GM18861 (cell line): ENCODE data around the gene ANKFN1.

Experiments used
- ATAC-seq: cut with Tn5 transposase; IDR thresholded peaks from one replicate; pipeline ENCODE4 v1.9.1; 2021; ENCODE audit not compliant: unreplicated experiment

The ANKFN1 gene

DNA sequence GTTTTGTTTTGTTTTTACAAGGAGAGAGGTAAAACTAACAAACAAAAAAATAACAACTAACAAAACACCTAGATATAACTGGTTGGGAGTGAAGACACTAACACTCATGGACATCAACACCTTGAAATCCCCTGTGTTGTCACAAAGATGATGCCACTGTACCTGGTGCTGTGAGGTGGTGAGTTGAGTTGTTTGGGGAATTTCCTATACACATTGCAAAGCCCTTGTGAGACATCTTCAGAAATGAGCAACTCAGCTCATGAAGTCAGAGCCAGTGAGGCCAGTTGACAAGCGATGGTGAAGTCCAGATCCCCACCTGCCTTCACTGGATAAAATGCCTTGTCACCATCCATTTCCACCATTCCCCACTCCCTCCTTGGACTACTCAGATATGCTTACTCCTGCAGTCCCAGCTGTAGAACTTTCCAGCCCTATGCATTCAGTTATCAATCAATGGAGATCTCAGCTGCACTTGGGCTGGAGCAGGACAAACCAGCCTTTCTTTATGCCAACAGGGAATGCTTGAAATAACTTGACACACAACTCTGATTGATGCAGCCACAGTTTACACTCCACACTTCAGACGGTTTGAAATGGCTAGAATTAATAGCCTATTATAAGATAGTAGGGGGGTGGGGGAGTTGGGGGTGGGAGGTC, 22.2 kb downstream of the ANKFN1 start:
- ATAC-seq: no peak

DNA sequence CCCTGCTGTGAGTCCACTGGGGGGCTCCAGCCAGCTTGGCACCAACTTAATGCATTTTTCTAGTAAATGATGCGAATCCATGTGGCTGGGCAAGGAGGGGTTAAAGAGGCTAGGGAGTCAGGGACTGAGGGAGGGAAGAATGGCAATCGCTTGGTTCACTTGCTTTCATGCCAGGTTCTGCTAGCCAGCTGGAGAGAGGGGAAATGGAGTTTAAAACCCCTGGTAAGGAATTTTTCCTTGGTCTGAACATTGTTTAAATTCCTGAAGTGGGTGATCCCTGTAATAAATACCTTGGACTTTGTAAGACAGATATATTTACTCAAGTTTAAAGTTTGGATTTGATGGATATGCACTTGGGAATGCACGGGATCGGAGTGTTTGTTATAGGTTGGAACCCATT, 22.8 kb downstream of the ANKFN1 start:
- ATAC-seq: no peak

DNA sequence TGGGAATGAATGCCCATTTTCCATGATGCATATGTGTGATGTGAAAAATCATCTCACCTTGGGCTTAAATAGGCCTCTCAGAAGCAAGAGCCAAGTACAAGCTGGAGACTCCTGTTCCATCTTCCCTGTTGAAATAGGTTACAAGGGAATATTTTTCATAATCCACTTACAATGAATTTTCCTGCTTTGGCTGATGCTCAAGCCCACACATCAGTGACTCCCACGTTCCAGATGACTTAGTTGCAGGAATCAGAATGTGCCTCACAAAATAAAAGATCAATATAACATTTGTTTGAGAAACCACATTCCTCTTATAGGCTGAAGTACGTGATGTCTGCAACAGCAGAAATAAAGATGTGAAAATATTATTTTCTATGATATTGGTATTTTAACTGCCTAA, 24.1 kb downstream of the ANKFN1 start:
- ATAC-seq: no peak

DNA sequence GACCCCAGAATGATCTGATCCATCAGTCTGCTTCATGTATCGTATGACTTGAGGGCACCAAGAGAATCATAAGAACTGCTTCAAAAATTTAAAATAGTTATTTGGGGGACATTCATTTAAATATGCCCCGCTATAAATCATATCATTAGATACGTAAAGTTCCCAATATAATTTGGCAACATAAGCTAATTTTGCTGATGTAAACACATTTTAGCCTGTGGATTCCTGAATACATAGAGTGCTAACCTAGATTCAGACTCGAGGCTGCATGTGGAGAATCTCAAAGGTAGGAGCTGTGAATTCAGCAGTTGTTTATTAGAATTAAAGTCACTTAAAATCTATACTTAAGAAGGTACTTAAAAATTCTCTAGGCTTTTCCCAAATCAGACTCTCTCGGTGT, 24.9 kb downstream of the ANKFN1 start:
- ATAC-seq: no peak

DNA sequence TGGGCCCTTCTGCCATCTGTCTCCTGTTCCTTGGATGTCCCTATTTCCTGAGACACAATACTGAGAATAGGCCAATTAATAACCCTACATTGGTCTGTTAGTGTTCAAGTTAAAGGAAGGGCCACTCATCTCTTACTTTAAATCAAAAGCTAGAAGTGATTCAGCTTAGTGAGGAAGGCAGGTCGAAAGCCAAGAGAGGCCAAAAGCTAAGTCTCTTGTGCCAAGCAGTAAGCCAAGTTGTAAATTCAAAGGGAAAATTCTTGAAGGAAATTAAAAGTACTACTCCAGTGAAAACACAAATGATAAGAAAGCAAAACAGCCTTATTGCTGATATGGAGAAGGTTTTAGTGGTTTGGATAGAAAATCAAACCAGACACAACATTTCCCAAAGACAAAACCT, 28.8 kb downstream of the ANKFN1 start:
- ATAC-seq: no peak

DNA sequence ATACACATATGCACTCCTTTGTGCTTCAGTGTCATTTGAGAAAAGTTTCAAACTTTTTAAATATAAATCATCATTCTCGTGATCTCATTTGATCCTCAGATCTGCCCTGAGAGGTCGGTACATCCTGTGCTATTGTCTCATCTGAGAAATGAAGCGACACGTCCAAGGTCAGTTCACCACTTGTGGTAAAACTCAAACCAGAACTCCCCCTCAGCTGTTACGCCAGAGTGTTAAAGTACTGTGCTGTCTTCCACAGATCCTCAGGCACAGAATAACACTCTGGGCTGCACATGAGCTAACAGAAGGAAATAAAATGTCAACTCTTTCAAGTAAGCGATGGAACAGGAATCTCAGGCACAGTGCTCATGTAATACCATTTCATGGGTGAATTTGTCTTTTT, 31.4 kb downstream of the ANKFN1 start:
- ATAC-seq: no peak

DNA sequence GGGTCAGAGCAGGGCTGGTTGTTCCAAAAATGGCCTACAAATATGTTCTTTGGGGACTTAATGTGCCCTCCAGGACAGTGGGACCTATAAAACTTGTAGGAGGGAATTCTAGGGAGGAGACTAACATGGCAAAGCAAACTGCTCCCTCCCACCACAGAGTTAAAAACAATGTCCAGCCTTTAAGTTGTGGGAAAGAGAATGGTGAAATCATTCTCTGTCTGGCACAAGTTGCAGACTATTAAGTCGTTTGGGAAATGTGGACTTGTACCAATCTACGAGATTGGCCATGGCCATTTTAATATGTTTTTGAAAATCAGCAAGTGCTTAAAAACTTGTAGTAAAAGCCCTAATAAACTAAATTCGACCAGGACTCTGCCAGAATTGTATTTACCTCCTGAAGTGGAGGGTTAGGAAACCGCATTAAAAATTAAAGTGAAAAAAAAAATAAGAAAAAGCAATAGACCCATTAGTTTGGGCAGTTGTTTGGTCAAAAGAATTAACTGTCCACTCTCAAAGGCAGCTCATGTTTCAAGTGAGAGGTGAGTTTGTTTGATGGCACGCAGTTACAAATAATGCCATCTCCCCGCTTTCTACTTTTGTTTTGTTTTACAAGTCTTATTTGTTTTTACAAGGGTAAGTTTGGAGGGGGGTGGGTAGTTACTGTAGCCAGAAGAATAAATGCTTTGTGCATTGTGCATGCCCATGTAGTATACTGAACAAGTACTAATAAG, 32.4 kb downstream of the ANKFN1 start:
- ATAC-seq: no peak

DNA sequence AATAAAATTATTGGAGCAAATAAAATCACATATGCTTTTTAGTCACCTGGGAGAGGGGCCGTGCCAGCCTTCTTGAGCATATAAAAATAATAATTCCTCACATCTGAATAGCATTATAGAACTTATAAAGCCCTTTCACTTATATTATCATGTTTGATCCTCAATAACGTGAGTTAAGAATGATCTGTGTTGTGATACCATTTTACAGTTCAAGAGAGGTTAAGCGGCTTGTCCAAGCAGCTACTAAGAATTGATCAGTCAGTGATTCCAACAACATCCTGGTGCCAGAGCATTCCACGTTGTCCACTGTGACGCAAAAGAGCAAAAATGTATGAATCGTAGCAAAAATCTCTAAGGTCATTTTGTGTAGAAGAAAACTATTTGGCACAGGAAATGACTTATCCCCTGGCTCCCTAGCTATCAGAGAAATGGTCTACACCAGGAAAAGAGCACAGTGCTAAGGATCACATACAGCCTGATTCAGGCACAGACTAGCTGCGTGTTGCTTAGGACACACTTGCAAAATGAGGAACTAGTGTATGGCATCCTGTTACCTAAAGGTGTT, 33.0 kb downstream of the ANKFN1 start:
- ATAC-seq: no peak

DNA sequence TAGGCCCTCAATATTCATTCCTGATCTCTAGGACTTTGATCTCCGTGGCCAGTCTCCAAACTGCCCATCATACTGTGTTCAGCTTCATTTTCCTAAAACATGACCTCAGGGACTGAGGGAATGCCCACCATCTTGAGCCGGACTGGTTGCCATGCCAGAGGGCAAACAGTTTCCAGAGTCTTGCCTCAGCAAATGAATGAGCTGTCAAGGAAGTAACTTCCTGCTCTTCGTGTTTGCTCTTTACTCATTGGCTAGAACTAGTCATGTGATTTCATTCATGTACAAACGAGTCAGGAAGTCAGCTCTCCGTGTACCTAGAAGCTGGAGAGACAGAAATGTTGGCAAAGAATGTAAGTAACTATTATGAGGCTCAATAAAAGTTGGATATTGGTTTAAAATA, 50.2 kb downstream of the ANKFN1 start:
- no peak for ATAC-seq

DNA sequence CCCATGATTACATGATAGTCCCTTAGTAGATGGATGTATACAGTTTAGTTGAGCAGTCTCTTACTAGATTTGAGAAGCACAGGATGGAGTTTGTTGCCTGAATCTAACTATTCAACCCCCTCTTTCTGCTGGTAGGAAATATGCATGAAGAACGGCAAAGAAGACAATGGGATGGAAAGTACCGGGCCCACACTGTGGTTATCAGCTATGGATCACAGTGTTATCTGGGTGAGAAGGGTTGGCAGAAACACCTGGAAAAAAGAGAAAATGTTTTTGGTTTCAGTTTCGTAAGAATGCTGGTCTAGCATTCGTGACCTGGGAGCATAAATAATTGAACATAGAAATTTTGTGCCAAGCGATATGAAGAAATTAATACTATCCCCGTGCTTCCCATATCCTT, 53.1 kb downstream of the ANKFN1 start:
- no peak for ATAC-seq

DNA sequence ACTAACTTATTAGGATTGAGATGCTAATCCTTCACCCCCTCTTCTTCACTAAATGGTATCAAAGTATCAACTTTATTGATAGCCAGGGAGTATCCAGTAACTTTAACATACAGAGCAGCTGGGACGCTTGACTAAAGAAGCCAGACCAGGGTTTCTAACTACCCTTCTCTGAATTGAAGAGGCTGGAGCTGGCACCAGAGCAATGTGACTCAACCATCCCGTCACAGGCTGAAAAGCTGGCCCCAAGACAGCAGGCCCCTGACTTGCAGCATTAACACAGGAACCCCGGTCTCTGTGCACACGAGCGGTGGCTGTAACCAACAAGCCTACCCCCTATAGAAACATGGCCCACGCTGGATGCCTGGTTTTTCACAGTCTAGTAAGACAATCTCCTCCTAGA, 59.8 kb downstream of the ANKFN1 start:
- ATAC-seq: no peak

DNA sequence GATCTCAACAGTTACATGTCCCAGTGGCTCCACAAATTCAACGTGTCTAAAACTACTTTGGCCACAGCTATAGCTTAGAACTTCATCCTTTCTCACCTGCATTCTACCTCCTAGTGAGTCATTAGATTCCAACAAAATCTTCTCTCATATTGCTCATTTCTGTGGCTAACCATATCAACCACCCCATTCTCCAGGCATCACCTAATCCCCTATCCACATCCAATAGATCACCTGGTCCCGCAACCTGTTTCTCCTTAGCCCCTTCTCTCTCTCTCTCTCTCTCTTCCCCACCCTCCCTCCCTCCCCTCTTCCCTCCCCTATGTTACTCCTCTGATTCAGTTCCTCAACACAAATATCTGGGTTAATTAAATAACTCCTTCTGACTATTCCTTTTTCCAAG, 64.6 kb downstream of the ANKFN1 start:
- no peak for ATAC-seq

DNA sequence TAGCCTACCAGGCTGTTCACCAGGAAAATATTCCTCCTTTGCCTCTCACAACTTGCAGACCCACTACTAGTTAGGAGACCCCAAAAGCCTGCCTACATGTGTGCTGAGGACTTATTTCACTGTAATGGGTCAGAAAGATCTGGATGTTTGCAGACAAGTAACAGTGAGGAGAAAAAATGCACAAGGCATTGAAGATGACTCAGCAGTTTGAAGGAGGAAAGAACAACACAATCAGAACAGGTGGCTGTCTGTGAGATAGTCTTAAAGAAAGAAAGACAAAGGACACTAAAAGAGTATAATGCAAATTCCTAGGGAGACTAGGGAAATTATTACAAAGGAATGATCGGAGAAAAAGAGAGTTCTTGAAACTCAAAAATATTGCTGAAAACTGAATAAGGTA, 69.0 kb downstream of the ANKFN1 start:
- no peak for ATAC-seq

DNA sequence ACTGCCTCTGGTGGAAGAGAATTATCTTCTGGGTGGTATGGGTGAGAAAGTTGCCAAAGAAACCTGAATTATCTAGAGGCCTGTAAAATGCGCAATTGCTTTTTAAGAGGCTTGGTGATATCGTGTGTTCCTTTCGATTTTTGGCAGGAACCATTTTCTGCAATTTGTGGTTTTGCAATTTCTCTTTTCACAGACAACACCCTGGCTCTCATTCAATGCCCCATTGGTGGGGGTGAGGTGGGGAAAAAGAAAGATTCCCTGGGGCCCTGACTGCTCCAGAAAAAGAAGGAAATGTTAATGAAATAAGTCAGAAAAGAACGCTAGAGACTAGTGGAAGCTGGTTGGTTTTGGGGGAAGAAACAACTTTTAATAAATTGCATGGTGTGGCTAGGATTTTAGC, 77.4 kb downstream of the ANKFN1 start:
- ATAC-seq: no peak

DNA sequence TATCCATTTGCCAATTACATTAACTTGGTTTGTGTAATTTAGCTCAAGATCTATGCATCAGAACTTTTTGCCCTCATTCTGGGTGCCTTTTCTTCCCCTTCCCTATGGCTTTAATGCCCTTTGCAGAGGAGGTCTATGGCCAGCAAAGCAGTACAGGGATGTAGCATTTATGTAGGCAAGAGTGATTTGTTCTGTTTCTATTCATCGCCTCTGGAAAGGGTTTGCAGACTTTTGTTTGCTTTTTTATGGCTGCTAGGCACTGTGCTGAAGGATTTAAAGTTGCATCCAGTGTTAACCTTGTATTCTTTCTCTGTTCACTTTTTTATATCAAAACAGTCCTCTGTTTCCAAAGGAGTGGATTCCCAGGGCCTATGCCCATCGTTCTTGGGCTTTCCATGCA, 78.0 kb downstream of the ANKFN1 start:
- no peak for ATAC-seq

DNA sequence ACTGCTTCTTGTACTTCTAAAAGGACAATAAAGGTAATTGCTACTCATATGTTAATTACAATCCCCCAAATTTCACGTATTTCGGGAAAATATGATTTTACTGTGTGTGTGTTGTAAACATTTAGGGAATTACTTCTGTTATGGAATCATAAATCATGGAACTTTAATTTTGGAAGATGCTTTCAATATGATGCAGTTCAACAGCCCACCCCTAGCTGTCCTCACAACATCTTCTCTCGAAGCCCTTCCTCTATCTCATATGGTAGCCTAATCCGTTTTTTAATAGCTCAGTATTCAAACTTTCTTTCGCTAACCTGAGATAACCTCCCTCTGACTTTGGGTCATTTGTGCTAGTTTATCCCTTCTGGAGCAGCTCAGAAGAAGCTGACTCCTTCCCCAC, 78.4 kb downstream of the ANKFN1 start:
- no peak for ATAC-seq

DNA sequence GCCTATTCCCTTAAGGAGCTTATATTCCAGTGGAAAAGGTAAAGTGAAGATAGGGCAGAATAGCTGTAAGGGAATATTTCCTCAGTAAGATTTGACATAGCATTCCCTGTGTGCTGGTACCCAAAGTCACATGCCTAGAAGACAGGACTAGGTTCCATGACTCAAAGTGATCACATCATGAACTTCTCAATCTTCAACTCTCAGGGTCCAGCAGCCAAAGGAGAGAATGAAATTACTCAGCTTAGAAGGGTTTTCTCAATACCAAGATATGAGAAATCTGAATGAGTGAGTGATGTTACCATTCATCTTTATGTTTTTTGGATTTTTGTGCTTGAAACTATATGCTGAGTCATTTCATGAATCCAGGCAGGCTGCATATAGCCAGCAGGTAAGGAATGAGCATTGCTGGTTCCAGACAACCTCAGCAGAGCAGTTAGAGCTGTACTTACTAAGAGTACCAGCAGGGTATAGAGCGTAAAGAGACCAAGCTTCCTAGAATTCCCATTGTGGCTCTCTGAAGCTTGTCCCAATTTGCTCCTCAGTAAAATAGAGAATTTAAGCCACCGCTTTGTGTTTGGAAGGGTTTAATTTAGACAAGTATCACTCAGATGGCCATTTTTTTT, 91.1 kb downstream of the ANKFN1 start:
- ATAC-seq: no peak

DNA sequence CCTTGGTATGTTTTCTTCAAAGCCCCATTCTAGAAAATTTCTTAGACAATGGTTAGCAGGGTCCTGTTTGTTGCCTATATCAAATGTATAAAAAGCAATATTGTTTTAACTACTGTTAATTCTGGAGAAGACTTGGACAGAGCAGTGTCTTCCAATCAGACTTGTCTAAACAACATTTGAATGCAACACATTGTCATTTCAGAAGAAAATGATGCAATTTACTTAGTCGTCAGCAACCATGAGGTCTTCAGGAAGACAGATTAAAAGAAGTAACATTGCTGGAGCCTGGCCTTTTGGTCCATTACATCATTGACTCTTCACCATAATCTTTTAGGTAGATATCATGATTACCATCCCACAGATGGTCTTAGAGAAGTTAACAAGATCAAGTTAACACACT, 94.5 kb downstream of the ANKFN1 start:
- no peak for ATAC-seq

DNA sequence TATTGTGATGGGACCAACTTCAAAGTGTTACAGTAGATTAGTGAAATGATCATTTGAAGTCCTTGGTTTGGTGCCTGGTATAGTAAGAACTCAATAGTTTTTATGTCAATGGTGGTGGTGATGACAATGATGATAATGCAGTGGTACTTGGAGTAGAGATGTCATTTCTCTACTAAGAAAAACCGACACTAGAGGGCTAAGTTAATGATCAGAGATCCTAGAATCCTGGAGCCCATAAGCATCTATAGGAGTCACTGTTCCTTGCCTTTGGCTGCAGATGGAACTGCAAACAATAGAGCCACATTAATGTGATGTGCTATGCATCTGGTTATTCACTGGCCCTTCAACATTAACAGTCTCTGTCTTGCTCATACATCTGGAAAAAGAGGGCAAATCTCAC, 103.8 kb downstream of the ANKFN1 start:
- no peak for ATAC-seq

DNA sequence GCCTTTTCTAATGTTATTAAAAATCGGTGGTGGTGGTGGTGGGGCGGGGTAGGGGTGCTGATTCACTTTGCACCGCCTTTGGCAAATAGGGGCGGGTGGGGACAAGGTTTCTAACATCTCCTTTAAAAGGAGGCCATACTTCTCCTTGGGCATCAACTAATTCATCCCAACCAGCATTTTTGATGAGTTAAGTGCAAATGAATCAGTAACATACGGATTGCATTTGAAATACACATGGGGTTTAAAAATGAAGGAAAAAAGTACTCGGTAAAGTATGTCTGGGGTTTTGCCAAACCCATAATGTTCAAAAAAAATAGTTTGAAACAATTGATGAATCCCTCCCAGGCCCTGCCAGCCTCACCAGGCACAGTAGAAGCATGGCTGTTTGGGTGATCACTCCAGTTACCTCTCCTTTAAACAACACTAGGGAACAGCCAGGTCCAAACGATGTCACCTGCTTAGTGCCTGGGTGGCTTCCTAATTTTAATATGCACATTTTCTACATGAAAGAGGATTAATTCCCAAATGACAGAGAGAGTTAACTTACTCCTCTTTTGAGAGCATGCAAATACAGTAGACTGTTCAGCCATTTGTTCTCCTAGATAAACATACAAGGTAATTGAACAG, 107.2 kb downstream of the ANKFN1 start:
- ATAC-seq: no peak

DNA sequence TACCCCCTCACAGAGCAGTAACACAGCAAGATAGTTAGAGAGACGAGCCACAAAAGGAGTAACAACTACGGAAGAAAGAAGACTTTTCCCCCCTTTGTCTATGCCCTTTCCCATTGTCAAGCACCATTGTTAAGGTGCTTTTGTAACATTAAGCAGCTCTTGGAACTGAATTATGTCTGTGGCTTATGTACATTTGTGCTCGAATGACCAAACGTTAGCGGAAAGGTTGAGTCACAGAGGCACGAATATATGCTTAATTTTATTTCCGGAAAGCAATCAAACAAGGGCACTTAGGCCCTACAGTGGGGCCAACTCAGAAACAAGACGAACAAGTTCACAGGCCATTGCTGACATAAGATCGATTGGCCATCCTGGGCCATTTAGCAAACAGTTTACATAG, 109.5 kb downstream of the ANKFN1 start:
- ATAC-seq: no peak
